ENCODE results near the gene PCCB.
"Not testable (repeated sequence)": the region's sequence is repeated elsewhere in the genome, so short reads cannot be mapped to it uniquely, and the experiment has no call there.

Gene PCCB

DNA sequence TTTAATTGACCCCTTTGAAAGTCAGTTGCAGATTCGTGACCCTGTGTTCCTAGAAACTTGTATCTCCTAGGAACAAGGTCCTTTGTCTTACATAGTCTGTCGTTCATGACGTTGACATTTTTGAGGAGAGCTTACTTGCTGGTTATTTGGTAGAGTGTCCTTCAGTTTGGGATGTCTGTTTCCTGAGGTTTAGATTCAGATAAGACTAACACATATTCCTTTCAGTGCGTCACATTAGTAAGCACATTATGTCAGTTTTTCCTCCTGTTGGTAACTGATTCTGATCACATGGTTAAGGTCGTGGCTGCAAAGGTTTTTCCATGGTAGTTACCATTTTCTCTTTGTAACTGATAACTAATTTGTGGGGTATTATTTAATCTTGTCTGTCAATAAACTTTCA lies 80.8 kb downstream of the PCCB start:
- no peak for DNase-seq

DNA sequence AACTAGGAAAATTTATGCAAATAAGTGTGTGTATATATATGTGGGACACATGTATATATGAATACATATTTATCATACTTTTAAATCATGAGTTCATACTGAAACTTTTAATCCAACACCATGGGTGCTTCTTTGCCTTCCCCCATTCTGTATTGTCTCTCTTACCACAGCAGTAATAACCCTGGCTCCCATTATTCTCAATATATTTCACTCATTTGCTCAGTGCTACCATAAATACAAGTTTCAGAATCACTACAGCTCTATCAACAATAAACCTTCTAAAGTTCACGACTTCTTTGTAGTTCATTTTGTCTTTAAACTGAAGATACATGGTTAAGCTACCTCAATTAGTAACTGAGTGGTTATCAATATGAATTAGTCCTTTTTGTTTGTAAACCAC lies 82.2 kb downstream of the PCCB start:
- DNase-seq: no peak

DNA sequence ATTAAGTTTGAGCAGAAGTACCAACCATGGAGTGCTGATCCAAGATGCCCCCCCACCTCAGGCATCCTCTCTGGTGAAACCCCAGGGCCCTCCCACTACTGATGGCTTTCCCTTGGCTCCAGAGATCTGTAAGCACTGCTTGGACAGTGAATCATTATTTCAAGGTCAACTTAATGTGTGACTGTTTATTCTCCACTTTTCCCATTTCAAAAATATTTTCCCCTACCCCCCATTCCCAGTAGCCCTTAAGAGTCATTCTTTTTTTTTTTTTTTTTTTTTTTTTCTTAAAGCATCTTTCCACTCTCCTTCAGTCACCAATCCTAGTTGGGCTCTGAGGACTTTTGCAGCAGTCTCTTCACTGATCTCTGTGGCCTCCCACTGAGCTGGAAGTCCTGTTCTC lies 82.6 kb downstream of the PCCB start:
- DNase-seq: no peak

DNA sequence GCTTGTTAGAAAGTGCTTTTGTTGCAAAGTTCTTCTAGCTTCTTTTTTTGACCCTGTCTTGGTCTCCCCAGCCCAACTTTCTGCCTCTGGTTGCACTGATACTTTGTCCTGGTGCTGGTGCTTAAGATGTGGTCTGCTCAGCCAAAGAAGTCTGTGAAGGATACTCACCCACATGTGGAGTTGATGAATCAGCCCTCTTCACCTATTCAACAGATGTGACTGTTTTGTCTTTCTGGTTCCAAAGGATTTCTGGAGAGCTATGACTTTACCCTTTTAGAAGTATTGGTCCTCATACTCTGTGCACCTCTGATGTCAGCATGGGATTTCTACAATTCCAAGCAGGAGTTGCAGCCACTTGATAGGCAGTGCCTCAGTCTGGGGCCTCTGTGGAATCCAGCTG lies 84.1 kb downstream of the PCCB start:
- no peak for DNase-seq

DNA sequence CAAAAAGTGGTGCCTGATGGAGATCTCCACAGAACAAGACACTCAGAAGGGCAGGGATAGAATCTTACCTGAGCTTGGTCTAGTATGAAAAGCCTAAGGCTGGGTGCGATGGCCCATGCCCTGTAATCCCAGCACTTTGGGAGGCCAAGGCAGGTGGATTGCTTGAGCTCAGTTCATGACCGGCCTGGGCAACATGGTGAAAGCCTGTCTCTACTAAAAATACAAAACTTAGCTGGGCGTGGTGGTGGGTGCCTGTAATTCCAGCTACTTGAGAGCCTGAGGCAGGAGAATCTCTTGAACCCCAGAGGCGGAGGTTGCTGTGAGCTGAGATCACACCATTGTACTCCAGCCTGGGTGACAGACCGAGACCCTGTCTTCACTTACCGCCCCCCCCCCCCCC lies 84.6 kb downstream of the PCCB start:
- not testable (repeated sequence) for DNase-seq

DNA sequence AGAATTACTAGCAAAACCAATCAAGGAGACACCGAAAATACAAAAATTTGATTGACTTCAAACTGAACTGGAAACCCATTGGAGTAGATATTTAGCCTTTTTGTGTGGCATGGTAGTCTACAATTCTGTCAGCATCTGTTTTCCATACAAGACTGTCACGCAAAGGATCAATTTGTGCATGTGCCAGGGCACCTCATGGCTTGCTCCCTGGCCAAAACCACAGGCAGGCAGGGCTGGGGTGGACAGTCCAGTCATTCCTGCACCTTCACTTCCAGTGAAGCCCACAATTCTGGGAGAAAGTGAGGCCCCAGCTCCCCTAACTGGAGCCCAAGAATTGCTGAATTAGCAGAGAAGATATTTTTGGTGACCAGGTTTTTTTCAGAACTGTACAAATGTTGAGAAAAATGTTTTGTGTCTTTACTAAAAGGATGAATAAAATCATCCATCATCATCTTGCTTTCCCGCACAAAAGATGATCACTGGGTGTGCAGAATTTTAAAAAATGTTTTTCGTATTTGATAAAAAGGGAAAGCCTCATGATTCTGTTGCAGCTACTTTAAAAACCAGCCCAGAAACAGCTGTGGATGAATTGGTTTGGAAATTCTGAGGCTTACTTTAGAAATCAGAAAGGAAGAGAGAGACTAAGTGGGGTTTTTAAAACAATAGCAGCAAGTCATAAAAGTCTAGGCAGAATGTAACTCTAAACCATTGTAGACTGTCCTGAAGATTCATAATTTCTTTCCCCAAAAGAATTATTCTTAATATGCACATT lies 86.4 kb downstream of the PCCB start:
- no peak for DNase-seq

DNA sequence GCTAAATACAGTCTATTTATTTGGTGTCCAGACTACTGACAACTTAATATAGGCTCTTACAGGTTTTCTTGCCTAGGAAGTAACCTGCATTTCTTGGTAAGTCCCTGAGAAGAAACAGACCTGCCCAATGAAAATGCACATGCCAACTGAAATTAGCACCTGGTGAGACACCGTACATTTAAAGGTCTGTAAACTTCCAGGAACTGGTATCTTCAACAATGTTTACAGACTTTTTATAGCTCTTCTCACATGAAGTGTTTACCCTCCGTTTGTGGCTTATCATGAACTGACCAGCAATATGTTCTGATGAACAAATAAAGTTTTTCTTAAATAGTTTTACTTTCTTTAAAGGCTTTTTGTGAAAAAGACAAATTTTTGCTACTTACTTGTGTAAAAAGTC lies 93.3 kb downstream of the PCCB start:
- DNase-seq: no peak

DNA sequence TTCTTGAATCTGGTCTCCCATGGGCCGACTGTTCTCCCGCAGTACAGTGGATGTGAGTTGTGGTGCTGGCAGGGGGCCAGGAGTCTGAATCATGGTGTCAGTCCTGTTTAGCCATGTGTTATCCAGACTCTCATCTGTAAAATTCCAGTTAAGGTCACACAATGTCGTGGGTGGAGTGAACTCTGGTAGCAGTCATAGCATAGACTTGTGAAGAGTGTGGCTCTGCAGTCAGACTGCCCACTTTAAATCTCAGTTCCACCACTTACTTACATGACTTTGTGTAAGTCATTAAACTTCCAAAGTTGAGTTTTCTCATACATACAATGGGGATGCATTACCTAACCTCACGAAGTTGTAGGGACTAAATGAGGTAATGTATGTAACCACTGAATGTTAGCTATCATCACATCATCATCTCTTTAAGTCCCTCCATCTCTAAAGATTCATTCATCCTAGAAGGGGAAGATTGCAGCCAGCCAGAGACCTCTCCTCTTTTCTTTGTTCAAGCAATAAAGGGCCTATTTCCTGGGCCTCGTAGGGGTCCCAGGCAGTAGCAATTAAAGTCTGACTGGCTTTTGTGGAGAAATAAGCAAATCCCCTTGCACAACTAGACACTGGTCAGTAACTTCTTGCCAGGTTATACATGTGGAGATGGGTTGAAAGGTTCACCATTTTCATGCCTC lies 93.9 kb downstream of the PCCB start:
- no peak for DNase-seq

DNA sequence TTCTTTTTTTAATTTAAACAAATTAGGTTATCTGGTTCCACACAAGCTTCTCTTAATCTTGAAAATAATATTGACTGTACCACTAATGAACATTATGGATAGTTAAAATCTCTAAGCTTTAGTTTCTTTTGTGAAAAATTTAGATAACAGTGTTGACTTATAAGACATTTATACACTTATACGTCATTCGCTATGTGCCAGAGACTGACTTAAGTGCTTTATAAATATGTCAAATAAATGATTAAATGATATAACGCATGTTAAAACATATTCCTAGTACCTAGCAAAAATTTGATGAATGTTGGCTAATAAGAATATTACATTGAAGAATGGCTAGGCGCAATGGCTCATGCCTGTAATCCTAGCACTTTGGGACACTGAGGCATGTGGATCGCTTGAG lies 96.3 kb downstream of the PCCB start:
- DNase-seq: no peak

DNA sequence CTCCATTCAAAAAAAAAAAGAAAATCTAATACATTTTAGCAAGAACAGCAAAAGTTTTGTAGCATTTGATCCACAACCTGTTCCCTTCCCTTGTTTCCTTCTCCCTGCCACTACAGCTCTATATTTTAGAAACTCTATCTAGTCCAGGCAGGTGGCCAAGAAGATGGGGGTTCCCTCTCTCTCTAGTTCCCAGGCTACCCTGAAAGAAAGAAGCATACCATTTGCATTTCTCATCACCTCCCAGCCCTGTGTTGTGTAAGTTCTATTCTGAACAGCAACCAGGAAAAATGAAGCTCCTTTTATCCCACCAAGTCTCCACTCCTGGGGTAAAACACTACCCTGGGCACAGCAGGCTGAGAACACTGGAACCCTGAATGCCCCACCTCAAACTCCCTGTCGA lies 100.0 kb downstream of the PCCB start:
- DNase-seq: no peak

DNA sequence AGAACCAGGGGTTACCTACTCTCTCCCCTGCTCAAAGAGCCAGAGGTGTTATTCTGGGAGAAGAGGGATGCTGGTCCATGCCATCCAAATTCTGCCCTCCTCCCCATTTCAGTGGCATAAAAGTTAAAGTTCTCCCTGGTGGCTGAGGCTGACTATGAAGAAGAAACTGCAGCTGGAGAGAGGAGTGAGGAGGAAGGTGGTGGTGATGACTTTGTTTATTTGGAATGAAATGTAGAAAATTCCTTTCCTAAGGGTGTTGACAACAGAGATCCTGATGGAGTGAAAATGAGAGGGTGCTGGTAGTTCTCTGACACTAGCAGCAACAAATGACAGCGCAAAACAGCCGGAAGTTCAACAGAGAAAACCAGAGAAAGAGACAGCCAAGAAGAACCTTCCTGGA lies 100.4 kb downstream of the PCCB start:
- no peak for DNase-seq

DNA sequence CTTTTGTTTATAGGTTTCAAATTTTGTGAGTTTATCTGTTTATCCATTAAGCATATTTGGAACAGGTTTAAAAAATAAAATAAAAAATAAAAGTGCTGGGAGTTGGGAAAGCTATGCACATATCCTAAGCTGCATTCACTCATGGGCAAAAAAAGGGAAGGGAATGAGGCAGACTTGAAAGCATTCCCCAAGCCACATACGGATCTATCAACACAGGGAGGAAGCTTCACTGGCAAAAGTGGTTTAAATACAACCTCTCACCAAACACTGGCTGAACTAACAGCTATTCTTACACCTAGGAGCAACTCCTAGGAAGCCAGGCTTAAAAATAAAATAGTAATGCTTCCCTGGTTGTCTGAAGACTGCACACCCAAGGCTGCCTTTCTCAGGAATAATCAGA lies 101.2 kb downstream of the PCCB start:
- no peak for DNase-seq

DNA sequence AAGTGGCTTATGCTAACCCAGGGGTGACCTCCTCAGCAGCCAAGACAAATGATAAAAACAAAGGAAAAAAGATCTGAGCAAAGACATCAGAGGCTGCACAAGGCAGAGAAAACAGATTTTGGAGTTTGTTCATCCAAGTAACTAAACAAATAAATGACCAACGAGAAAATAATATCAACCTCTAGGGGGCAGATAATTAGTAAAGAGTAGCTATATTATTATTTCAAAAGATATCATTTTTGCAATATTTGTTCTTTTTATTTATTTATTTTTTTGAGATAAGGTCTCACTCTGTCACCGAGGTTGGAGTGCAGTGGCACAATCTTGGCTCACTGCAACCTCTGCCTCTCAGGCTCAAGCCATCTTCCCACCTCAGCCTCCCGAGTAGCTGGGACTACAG lies 101.8 kb downstream of the PCCB start:
- DNase-seq: peak in 1 of 2 experiments; percentile 27

DNA sequence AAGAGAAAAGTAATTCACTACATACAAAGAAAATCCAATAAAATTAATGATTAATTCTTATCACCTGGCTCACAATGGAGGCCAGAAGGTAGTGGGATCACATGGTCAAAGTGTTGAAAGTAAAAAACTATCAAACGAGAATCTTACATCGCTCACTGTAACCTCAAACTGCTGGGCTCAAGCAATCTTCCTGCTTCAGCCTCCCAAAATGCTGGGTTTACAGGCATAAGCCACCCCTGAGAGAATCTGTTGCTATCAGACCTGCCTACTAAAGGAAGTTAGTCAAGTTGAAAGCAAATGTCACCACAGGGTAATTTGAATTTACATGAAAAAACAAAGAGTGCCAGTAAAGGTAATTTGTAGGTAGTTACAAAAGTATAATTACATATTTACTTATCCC lies 103.3 kb downstream of the PCCB start:
- DNase-seq: no peak

DNA sequence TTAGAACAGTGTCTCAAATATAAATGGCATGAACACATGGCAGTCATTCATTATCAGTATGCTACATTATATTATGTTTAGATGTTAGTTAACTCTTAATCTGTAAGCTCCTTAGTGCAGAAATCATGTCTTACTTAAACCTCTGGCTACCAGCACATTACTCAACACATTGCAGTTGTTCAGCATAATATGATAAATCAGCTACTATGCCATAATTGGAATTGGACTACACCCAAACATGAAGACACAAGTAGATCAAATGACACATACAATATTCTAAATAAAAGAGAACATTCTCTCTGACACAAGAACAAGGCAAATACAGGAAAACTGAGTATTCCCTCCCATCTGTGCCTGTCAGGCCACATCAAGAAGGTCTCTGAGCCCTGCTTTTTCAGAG lies 116.1 kb downstream of the PCCB start:
- DNase-seq: no peak

DNA sequence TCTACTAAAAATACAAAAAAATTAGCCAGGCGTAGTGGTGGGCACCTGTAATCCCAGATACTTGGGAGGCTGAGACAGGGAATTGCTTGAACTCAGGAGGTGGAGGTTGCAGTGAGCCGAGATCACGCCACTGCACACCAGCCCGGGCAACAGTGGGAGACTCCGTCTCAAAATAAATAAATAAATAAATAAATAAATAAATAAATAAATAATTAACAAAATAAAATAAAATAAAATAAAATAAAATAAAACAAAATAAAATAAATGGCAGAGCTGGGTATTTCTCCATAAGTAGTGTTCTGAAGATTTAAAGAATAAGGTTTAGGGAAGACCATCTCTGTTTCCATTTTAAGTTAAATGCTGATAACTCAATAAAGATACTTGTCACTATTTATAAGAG lies 125.7 kb downstream of the PCCB start:
- not testable (repeated sequence) for DNase-seq

DNA sequence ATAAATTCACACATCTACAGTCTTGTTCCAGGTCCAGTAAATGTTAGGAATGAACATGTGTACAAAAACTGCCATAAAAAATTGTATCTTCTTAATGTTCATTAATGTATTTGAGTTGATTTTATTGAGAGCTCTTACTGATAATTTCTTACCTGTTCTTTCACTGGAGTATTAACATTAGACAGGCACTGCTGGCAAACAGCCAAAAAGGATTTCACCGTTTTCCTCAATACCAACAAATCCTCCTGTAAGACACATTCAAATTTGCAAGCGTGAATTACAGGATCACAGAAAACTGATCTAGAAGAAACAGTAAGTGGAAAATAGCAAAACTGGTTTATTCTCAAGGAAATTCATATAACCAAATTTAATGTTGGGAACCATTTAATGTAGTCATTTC lies 127.4 kb downstream of the PCCB start:
- no peak for DNase-seq

DNA sequence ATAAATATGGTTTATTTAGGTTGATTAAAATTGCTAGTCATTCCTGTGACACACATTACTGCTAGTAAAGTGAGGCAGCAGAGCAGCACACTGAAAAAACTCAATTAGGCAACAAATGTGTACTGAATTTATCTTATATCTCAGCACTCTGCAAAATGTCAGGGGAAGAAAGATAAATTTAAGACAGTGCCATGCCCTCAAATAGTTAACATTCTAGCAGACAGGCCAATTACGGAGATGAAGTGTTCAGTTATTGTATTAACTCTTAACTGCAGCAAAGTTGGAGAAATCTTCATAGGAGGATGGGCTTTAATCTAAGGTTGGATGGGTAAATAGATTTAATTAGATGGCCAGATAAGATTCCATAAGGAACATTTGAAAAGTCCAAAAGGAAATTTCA lies 127.9 kb downstream of the PCCB start:
- no peak for DNase-seq
